HEK293T (cell line): ENCODE data around the gene RUBCNL.

Experiments
- ARNT ChIP-seq: fragments of 450-650 bp; IDR thresholded peaks from 2 replicates; pipeline ENCODE4 v1.6.1; 2017; ENCODE audit warnings: mild to moderate bottlenecking
- CTBP1 ChIP-seq: fragments of 450-650 bp; IDR thresholded peaks from 2 replicates; pipeline ENCODE4 v1.6.1; 2016; ENCODE audit warnings: borderline replicate concordance
- ELF4 ChIP-seq: fragments of 450-650 bp; IDR thresholded peaks from 2 replicates; pipeline ENCODE4 v1.6.1; 2017; ENCODE audit warnings: antibody characterized with exemption
- FOXA1 ChIP-seq: fragments of 450-650 bp; IDR thresholded peaks from 2 replicates; pipeline ENCODE4 v1.6.1; 2016; ENCODE audit warnings: mild to moderate bottlenecking
- FOXM1 ChIP-seq: fragments of 450-650 bp; IDR thresholded peaks from 2 replicates; pipeline ENCODE4 v1.6.1; 2017; ENCODE audit warnings: mild to moderate bottlenecking, borderline replicate concordance
- HDGF ChIP-seq: fragments of 450-650 bp; IDR thresholded peaks from 2 replicates; pipeline ENCODE4 v1.6.1; 2017; ENCODE audit warnings: antibody characterized with exemption, borderline replicate concordance
- SP1 ChIP-seq: fragments of 450-650 bp; IDR thresholded peaks from 2 replicates; pipeline ENCODE4 v1.6.1; 2017
- SUZ12 ChIP-seq: fragments of 450-650 bp; IDR thresholded peaks from 2 replicates; pipeline ENCODE4 v1.6.1; 2016; ENCODE audit warnings: mild to moderate bottlenecking

DNA sequence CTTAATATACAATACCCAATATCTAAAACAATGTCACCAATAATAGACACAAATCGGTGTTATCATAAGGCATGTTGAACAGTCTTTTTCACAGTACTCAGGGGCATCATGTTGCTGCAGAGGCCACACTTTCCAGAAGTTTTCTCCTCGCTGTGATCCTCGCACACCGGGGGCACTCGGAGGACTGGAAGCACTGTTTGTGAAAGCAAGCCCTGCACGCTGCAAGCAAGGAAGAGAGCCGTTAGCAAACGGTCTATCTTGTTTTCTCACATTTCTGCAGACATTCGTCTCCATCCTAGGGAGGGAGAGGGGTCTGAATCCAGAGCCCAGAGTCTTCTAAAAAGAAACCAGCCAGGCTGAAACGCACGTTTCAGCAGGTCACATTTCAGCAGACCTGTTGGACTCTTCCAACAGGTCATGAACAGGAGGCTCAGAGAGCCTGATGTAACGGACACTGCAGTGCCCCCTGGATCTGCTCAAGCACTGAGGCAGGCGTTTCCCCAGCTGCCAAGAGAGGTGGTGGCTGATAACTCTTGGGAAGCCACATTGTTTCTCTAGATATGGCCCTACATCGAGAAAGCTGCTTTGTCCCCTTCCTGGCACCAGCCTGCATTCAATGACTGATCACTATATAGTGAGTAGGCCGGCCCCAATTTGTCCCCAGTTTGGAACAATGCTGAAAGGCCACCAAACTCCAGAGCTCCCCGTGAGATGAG is 43.6 kb downstream of the RUBCNL start:
- TF ChIP-seq FOXM1 = no peak
- no peak for TF ChIP-seq SUZ12
- no peak for TF ChIP-seq ARNT
- TF ChIP-seq SP1 = no peak
- TF ChIP-seq FOXA1 = no peak
- TF ChIP-seq HDGF = no peak
- TF ChIP-seq CTBP1 = no peak
- no peak for TF ChIP-seq ELF4
